Epithelial cell of esophagus (primary cell): ENCODE results near the gene AP2A1.

ENCODE experiments used
- DNase-seq: peaks from one replicate; pipeline ENCODE4 v3.0.0; 2010; ENCODE audit warnings: low read depth
- H3K4me3 ChIP-seq: 2 replicates; pipeline ENCODE4 v1.5.1; 2011; ENCODE audit warnings: mild to moderate bottlenecking, low read length, control low read depth
- TF ChIP-seq, protein P1 (sequence below): IDR thresholded peaks from 2 replicates; pipeline ENCODE4 v1.5.1; 2011; ENCODE audit warnings: low read depth, mild to moderate bottlenecking, low read length, control low read depth, inconsistent platforms; ENCODE audit not compliant: insufficient read depth; ENCODE audit errors: missing control alignments

AP2A1 gene

DNA sequence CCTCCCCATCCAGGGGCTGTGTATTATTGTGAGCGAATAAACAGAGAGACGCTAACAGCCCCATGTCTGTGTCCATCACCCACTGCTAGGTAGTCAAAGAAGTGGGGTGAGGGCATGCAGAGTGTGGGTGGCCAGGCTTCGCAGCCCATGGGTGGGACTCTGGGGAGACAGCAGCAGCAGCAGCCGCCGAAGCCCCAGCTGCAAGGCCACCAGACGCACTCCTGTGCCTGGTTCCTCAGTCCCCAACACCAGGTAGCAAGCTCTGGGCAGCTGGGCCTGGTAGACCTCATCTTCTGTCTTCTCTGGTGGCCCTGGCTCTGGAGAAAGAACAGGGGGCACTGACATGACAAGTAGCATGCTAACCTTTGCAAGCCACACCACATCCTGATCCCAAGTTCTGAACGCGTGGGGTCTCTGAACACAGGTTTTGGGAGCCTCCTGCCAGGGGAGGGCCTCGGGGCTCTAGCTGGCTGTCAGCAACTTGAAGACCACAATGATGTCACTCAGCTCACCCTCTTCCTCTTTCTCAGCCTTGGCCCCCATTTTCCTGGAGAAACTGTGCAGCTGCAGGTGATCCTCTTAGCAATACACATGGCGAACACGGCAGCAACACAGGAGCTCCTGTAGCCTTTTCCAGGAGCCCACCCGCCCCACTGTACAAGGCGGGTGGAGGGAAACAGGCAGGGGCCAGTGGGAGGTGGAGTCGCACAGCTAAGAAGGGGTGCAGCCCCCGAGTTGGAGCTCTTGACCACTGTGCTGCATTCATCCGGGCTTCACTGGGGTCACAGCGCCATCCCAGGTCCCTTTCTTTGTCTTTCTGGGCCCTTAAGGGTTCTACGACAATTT, 40.5 kb downstream of the AP2A1 start:
- TF ChIP-seq, protein P1, sequence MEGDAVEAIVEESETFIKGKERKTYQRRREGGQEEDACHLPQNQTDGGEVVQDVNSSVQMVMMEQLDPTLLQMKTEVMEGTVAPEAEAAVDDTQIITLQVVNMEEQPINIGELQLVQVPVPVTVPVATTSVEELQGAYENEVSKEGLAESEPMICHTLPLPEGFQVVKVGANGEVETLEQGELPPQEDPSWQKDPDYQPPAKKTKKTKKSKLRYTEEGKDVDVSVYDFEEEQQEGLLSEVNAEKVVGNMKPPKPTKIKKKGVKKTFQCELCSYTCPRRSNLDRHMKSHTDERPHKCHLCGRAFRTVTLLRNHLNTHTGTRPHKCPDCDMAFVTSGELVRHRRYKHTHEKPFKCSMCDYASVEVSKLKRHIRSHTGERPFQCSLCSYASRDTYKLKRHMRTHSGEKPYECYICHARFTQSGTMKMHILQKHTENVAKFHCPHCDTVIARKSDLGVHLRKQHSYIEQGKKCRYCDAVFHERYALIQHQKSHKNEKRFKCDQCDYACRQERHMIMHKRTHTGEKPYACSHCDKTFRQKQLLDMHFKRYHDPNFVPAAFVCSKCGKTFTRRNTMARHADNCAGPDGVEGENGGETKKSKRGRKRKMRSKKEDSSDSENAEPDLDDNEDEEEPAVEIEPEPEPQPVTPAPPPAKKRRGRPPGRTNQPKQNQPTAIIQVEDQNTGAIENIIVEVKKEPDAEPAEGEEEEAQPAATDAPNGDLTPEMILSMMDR, result no peak
- DNase-seq, result no peak
- no peak overlapping the region for H3K4me3 ChIP-seq

DNA sequence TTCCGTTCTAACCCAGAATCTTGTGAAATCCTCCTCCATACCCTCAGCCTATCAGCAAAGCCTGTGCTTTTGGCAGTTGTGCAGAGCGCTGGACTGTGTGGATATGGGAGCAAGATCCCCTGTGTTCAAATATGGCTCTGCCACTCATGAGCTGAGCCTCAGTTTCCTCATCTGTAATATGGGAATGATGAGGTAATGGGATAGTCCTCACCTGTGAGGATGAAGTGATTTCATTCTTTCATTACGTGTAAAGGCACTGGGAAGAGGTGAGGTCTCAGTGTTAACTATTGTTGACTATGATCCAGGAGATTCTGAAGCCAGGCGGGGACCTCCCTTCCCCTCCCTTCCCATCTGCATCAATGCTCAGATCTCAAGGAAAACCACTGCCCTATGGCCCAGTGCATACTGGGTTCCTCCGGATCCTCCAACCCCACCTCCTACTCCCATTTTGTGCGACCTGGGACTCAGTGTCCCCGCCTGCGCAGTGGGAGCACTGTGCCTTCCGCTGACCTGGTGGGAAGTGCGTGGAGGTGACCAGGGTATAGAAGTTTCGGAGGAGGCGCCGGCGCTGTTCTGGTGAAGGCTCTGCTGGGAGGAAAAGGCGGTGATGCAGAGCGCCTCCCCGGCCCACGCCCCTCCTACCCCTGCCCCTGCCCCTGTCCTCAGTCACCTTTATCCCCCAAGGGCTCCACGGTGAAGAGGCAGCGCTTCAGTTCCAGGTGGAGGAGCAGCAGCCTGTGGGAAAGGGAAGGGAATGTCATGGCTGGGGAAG, 41.3 kb downstream of the AP2A1 start:
- TF ChIP-seq, protein P1, result no peak
- no peak overlapping the region for H3K4me3 ChIP-seq
- DNase-seq, result no peak

DNA sequence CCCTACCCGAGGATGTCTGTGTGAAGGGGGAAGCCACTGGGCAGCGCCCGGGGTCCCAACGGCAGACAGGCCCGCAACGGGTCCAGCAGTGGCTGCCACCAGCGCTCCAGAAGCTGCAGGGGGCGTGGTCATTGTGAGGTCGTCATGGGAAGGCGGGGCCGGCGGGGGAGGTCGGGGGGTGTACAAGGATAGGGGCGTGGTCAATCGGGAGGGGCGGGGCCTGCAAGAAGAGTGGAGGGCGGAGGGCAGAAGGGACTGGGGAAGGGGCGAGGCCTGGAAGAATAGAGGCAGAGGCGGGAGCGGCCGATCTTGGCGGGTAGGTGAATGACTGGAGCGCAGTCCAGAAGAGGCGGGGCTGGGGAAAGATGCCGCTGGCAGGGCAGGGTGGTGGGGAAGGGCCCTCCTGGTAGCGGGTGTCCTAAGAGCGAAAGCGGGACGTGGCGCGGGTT, 41.9 kb downstream of the AP2A1 start:
- peak overlapping the region; percentile 53 for H3K4me3 ChIP-seq
- TF ChIP-seq, protein P1, result no peak
- peak; percentile 83 for DNase-seq

DNA sequence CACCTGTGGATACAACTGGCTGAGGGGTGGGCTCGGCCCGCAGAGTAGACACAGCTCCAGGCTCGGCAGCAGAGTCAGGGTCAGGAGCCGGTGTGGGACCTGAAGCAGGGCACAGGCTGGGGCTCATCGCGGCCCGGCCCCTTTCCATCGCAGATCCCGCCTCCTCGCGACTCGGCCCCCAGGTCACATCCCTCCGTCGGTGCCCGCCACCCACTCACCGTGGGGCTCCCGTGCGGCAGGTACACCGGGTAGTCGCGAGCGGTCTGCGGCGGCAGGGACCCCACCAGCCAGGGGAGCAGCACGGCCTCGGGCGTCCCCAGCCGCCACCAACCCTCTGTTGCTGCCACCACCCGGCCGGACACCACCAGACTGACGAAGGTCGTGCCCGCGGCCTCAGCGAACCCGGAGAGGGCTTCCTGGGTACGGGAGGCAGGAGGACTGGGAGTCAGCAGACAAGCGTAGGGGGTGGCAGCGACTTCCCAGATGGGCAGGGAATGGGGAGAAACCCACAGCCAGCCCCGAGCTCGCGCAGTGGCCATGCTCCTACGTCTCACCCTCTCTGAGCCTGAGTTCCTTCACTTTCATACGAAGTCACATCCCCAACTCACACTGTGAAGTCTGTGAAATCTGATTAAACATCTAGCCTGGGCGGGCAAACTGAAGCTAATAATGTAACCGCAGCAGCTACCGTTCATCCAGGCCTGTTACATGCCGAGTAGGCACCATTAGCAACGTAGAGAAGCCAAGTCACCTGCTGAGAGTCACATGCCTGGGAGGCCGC, 42.5 kb downstream of the AP2A1 start:
- peak overlapping the region; percentile 53 for H3K4me3 ChIP-seq
- TF ChIP-seq, protein P1, result no peak
- no peak for DNase-seq

DNA sequence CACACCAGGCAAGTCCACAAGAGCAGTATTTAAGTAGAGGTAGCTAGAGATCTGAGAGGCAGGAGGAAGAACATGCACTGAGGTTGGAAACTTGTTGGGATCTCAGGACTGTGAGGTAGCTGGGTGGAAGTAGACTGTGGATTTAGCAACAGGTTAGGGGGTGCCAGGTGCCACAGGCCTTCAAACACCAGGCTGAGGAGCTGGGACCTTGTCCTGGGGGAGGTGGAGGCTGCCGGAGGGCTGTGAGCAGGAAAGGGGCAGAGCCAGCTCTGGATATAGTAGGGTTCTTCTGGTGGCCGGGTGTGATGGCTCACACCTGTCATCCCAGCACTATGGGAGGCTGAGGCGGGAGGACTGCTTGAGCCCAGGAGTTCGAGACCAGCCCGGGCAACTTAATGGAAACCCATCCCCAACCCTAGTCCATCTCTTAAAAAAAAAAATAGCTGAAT, 43.2 kb downstream of the AP2A1 start:
- TF ChIP-seq, protein P1, result no peak
- H3K4me3 ChIP-seq, result no peak overlapping the region
- no peak for DNase-seq

DNA sequence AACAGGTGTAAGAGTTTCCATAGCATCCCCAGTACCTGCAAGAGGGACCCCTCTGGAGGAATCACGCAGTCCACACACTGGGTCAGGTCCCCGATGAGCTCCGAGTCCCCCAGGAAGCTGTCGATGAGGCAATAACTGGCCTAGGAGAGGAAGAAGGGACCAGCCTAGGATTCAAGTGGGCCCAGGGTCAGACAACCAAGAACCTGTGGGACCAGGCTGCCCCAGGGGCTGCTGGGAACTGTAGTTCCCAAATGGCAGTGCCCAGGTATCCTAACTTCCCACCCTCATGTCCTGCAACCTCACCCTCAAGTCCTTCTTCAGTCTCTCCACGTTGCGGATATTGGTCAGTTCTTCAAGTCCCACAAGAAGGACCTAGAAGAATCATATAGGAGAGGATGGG, 44.5 kb downstream of the AP2A1 start:
- DNase-seq, result no peak
- H3K4me3 ChIP-seq, result no peak overlapping the region
- TF ChIP-seq, protein P1, result no peak
